ENCODE results near the gene C2CD2.

- no peak for TF ChIP-seq POLR2A (IDR thresholded peaks at IDR 0.05)
- TF ChIP-seq POLR2AphosphoS5 (IDR thresholded peaks at IDR 0.05) = no peak
- no peak for TF ChIP-seq CTCF (IDR thresholded peaks at IDR 0.05)
Measured at GRCh38 chr21:41932191-41932575, 21.6 kb downstream of the C2CD2 start.

All from breast epithelium (tissue), 3 donors.